HG02571 (cell line): ENCODE measurements around the gene LCN15.
"Not testable (repeated sequence)": the region's sequence is repeated elsewhere in the genome, so short reads cannot be mapped to it uniquely, and the experiment has no call there.

Experiments used
- ATAC-seq: cut with Tn5 transposase; IDR thresholded peaks from one replicate; pipeline ENCODE4 v1.9.1; 2021; ENCODE audit warnings: mild to moderate bottlenecking, moderate library complexity; ENCODE audit not compliant: unreplicated experiment

The LCN15 gene

DNA sequence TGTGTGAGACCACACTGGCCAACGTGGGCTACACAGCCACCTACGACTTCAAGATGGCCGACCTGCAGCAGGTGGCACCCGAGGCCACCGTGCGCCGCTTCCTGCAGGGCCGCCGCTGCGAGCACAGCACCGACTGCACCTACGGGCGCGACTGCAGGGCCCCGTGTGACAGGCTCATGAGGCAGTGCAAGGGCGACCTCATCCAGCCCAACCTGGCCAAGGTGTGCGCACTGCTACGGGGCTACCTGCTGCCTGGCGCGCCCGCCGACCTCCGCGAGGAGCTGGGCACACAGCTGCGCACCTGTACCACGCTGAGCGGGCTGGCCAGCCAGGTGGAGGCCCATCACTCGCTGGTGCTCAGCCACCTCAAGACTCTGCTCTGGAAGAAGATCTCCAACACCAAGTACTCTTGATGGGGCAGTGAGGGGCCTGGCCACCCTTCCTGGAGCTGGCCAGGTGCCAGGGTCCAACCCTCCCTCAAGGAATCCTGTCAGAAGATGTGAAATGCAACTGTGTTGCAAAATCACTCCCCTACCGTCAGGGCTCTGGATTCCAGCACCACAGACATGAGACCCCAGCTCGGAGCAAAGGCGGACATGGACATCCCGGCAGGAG lies 40.8 kb downstream of the LCN15 start:
- no peak for ATAC-seq

DNA sequence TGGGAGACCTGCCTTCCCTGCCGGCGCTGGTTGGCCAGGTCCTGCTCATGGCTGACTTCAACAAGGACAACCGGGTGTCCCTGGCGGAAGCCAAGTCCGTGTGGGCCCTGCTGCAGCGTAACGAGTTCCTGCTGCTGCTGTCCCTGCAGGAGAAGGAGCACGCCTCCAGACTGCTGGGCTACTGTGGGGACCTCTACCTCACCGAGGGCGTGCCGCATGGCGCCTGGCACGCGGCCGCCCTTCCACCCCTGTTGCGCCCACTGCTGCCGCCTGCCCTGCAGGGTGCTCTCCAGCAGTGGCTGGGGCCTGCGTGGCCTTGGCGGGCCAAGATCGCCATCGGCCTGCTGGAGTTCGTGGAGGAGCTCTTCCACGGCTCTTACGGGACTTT lies 41.4 kb downstream of the LCN15 start:
- ATAC-seq: no peak

DNA sequence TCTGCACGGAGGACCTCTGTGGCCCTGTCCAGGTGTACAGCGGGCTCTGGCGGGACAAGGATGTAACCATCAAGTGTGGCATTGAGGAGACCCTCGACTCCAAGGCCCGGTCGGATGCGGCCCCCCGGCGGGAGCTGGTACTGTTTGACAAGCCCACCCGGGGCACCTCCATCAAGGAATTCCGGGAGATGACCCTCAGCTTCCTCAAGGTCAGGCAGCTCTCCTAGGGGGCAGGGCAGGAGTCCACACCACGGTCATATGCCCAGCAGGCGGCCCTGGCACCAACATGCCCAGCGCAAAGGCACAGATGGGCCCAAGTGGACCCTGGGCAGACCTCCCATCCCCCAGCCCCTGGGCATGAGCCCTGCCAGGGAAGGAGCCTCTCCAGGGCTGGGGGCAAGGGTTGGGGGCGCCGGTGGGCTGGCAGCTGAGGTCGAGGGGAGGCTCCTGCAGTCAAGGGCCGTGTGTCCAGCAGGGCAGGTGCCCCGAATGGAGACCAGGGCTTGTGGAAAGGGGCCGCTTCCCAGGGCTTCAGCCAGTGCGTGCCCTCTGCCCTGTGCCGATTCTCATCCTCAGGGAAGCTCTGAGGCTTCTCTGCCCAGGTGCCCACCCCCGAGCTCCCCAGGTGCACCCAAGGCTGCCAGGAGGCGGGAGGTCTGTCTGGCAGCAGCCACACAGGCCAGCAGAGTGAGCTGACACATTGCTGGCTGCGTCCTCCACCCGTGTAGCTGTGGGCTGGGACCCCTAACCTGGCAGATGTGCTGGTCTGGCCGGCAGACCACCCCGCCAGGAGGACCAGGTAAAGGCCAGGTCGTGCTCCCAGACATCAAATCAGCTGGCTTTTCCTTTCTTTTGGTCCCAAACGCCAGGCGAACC lies 42.0 kb downstream of the LCN15 start:
- no peak for ATAC-seq

DNA sequence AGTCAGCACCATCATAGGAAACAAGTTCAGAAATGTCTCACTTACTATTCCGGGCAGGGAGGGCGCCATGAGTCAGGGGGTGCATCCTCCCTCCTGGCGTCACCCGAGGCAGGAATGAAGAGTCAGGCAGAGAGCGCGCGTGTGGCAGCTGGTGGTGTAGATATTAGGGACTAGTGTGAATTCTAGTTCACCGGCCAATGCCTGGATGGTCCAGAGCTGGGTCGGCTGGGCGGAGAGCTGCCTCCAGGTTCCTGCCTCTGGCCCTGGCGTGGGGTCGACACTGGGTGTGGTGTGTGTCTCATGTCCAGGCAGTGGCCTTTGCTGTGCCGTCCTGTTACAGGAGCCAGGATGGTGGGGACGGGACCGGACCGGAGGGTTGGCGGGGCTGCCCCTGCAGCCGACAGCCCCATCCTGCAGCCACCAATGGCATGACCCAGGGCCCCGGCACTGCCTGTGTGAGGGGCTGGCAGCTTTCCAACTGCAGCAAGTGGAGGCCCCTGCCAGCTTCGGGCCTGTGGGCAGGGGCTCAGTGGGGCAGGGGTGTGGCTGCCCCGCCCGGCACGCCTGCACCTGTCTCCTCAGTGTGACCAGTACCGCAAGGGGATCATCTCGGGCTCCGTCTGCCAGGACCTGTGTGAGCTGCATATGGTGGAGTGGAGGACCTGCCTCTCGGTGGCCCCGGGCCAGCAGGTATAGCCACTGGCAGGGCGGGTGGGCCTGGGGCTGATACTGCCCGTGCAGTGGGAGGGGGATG lies 42.8 kb downstream of the LCN15 start:
- no peak for ATAC-seq

DNA sequence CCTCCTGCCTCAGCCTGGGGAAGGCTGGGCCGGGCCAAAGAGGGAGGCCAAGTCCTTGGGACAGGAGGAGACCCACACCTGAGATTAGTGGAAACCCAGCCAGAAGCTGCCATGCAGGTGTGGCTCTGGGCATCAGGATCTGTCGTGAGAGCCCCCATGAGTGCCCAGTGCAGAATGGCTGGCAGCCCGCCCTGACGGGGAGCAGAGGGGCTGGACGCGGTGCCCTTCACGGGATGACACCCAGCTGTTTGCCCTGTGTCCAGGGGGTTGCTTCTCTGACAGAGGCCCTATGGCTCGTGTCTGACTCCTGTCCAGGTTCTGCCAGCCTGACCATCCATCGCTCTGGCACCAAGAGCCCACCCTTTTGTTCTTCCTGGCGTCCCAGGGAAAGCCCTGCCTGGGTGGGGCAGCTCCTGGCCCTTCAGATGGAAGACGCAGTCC lies 43.4 kb downstream of the LCN15 start:
- ATAC-seq: no peak

DNA sequence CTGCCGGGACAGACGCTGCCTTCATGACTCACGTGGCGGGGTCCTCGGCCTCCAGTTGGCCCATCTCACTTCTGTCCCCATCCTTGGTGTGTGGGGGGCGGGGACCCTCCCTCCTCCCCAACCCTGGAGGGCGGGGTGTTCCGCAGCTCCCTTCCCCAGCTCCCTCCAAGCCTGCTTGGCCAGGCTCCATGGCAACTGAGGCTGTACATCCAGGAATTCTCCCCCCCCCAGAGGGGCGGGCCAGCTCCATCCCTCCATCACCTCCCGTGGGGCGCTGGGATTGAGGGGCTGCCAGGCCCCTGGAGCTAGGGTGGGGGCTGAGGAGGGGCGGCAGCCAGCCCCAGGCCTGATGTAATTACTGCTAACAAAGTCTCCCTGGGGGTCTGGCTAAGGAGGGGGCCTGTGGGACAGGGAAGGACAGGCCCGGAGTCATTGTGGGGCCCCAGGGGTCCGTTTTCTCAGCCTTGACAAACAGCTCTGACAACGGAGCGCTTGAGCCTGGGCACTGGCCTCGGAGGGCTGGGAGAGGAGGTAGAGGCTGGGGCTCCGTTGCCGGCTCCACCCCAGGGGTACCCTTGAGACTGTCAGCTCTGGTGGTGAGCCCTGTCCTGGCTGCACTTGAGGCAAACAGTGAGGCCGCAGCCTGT lies 43.9 kb downstream of the LCN15 start:
- ATAC-seq: no peak

DNA sequence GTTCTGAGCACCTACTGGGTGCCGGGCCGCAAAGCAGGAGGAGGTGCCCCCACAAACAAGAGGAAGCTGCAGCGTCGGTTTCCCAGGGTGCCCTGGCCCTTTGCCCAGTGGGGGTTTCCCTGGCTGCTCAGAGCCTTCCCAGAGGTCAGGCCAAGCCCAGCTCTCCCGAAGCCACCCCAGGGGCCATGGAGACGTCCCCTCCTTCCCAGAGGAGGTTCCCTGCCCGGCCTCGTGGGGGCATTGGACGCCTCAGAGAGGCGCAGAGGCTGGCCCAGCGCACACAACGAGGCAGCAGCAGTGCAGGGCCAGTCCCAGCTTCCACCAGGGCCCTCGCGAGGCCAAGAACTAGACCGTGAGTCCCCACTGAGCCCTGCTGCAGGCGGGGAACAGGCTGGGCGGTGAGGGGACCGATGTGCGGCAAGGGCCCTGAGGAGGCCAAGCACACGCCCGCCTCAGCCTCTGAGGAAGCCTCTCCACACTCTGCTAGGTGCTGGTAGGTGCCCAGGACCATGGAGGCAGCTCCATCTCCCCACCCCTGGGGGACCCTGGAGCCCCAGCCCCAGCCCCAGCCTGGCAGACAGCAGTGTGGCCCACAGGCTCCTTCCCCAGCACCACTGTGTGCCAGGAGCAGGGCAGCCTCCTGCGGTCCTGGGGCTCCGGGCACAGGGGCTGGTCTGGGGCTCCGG lies 45.0 kb downstream of the LCN15 start:
- no peak for ATAC-seq

DNA sequence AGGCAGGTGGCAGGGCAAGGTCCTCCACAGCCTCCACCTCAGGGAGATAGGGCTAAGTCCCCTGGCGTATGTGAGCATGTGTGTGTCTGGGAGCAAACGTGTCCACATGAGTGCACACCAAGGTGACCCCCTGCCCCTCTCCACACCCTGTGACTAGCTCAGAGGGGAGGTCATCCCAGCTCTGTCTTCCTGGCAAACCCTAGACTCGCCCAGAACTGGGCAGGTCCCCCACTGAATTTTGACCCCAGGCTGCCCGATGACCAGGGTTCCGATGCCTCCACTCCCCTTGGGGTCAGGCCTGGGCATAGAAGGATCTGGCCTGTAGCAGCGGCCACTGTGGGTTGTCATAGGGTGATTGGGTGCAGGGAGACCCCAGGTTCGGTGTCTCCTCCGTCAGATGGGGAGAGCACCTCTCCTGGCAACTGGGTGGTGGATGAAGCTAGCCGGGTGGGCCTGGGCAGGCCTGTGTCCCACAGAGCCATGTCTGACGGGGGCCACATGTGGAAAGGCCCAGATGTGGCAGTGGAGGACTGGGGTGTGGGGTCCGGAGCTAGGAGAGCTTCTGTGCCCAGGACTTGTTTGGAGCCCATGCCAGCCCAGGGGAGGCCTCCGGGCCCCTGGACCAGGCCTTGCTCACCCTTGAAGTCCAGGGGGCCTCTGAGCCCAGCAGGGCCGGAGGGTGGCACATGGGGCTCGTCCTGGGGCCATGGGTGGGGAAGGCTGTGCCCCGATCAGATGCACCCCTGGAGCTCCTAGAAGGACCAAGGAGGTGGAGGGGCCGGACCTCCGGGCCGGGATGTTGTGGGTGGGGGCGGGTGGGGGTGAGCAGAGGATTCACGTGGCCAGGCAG lies 45.7 kb downstream of the LCN15 start:
- ATAC-seq: no peak

DNA sequence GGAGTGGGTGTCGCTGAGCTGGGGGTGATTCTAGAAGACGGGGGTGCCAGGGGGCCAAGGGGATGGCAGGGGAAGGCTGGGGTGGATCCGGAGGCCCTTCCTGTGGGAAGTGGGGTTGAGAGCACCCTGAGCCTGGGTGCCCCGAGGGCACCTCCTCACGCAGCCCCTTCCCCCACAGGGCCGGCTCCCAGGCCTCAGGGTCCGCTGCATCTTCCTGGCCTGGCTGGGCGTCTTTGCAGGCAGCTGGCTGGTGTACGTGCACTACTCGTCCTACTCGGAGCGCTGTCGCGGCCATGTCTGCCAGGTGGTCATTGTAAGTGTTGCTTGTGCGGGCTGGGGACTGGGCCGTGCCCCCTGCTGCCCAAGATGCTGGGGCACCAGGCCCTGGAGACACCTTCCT lies 46.9 kb downstream of the LCN15 start:
- ATAC-seq: no peak

DNA sequence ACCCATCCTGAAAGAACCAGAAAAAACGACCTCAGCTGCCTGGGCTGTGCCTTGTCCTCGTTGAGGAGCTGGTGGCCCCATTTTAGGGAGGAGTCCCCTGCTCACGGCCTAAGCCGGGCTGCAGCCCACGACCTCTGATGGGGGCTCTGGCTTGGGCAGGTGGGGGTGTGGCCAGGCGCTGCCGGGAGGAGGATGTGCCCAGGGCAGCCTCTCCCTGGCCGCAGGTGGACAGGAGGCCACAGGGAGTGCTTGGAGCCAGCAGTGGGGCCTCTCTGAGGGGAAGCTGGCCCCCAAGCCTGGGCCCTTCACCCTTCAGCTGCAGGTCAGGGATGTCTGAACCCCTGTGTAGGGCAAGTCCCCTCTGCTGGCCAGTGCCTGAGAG lies 49.4 kb downstream of the LCN15 start:
- ATAC-seq: no peak

DNA sequence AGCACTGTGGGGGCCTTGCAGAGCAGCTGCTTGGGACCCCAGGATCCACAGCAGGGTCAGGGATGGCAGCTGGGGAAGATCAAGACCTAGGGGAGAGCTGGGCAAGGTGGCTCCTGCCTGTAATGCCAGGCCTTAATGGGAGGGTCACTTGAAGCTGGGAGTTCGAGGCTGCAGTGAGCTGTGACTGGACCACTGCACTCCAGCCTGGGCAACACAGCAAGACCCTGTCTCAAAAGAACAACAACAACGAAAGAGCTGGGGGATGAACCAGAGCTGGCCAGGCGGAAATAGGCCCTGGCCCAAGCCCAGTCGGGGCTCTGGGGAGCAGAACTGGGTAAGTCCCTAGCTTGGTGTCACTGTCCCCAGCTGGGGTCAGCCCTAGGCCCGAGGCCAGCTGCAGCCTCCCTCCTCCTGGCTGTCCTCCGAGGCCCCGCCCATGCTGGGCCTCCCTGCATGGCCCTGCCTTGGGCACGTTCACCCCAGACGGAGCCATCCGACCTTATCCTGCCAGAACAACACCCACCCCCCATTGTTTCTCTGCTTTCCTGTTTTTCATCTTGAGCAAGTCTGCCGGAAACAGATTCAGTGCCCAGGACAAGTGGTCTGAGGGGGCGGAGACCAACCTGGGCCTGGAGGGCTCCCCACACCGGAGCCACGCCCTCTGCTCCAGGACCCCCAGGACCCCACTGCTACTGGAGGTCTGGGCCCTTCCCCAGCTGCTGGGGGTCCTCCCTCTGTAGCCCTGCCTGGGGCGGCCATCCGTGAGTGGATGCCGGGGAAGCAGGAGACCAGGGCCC lies 50.0 kb downstream of the LCN15 start:
- ATAC-seq: no peak

DNA sequence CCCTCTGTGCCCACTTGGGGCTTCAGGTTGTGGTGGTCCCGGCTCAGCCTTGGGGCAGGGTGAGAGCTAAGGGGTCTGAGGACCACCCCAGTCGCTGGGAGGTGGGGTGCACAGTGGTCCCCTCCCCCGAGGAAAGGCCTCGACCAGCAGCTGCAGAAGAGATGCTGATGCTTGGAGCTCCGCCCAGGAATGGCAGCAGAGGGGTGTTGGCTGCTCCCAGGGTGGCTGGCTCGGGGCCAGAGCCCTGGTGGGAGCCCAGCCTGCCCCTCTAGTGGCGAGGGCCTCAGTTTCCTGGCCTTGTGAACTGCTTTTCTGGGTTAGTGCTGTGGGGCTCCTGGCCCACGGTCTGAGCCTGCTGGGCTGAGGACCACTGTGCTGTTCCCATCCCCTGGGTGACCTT lies 50.8 kb downstream of the LCN15 start:
- ATAC-seq: no peak

DNA sequence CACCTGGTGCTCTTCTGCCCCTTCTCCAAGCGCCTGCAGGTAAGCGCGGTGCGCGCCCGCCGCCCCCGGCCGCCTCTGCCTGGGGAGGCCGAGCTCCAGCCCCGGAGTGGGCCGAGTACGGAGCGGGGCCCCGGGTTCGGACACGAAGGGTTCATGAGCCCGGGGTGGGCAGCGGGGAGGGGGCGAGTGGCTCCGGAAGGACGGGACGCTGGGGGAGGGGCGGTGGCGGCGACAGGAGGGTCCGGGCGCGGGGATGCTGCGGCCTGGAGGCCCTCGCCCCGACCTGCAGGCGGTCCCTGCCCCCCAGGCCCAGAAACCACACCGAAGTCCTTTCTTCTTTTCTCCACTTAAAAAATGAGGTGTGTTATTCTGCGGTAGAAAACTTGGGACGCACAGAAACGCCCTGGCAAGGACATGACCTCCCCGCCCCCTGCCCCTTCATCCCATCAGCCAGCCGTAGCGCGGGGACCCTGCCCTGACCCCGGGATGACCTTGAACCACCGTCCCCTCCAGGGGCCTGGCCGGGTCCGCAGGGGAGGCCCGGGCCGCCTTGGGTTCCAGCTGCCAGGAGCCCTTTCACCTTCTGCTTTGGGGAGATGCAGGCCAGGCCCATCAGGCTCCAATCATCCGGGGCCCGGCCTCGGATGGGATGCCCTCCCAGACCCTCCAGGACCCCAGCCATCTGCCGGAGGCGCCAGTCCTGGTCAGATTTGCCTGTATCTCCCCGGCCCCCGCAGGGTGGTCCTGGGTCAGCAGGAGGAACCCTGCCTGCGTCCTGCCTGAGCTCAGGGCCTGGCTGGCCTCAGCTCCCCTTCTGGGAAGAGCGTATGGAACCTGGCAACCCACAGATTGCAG lies 51.4 kb downstream of the LCN15 start:
- ATAC-seq: no peak

DNA sequence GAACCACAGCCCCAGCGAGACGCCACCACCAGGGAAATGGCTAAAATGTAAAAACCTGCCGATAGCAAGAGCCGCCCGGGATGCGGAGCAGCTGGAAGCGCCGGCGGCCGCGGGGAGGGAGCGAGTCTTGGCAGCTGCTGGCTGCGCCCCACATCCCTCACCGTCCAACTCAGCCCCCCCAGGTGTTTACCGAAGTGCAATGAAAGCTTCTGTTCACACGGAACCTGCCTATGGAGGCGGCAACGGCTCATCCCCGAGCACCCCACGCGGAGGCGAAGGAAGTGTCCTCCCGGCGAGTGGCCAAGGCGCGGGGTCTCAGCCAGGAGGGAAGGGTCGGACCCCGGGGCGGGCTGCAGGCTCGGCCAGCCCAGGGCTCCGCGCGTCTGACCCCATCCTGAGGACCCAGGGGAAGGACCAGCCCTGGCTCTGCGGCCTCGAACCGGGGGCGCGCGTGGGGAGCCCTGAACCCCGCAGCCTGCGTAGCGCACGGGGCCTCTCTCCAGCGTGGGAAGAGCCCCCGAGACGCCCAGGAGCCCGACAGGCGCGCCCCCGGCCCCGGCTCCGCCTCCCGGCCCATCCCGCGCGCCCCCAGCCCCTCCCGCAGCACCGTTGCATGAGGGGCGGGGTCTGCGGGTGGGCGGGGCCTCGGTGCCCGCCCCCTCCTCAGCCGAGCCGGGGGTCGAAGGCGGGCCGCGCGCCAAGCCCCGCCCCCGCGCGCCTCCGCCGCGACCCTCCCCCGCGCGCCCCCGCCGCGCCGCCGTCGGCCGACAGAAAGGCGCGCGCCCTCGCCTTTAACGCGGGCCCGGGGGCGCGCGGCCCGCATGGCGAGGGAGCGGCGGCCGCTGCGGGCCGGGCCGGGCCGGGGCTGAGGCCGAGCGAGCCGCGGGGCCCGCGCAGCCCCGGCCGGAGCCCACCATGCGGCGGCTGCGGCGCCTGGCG lies 52.3 kb downstream of the LCN15 start, which contains the start of gene DIPK1B:
Gene DIPK1B (plus strand): TSS at position 822 of the 939 bp plus-strand sequence. CDS start 94 bp downstream, at position 916.
- ATAC-seq: no peak

DNA sequence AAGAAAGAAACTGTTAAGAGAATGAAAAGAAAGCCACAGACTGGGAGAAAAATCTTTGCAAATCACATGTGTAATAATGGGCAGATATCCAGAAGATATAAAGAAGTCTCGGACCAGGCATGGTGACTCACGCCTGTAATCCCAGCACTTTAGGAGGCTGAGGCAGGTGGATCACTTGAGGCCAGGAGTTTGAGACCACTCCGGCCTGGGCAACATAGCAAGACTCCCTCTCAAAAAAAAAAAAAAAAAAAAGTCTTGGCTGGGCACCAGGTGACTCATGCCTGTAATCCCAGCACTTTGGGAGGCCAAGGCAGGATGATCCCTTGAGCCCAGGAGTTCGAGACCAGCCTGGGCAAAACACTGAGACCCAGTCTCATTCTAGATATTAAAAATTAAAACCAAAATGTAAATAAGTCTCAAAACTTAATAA lies 53.1 kb downstream of the LCN15 start:
- not testable (repeated sequence) for ATAC-seq

DNA sequence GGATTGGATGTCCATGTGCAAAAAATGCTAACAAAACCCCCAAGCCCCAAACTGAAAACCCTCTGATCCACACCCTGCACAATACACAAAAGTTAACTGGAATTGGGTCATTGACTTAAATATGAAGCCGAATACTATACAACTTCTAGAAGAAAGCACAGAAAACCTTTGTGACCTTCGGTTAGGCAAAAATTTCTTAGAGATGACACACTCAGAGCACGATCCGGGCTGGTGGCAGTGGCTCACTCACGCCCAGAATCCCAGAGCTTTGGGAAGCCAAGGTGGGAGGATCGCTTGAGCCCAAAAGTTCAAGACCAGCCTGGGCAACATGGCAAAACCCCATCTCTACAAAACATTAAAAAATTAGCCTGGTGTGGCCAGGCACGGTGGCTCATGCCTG lies 53.8 kb downstream of the LCN15 start:
- no peak for ATAC-seq
